H9 (cell line): ENCODE measurements around the gene SMLR1. TPM values are rescaled to one million over a fixed set of nuclear protein-coding genes. Genes with fewer than 3 reads are reported as not detected.

Experiments
- DNase-seq: peaks from one replicate; pipeline ENCODE4 v3.0.0-alpha.2; 2017
- H2AFZ ChIP-seq: one replicate; pipeline ENCODE4 v1.6.1; 2013; ENCODE audit warnings: mild to moderate bottlenecking, low read length, control low read depth, moderate library complexity
- H2AK5ac ChIP-seq: 2 replicates; pipeline ENCODE4 v1.6.1; 2013; ENCODE audit warnings: low read length, control low read depth, mixed read lengths; ENCODE audit not compliant: insufficient read length
- H2BK120ac ChIP-seq: one replicate; pipeline ENCODE4 v1.6.1; 2013; ENCODE audit warnings: low read depth, mild to moderate bottlenecking, low read length, control low read depth, inconsistent platforms; ENCODE audit not compliant: poor library complexity, severe bottlenecking
- H2BK12ac ChIP-seq: 2 replicates; pipeline ENCODE4 v1.6.1; 2013; ENCODE audit warnings: low read length, control low read depth, mixed read lengths, low read depth; ENCODE audit not compliant: insufficient read length
- H2BK15ac ChIP-seq: 2 replicates; pipeline ENCODE4 v1.6.1; 2013; ENCODE audit warnings: low read depth, low read length, control low read depth
- H2BK20ac ChIP-seq: one replicate; pipeline ENCODE4 v1.6.1; 2013; ENCODE audit warnings: low read depth, mild to moderate bottlenecking, low read length, control low read depth, inconsistent platforms; ENCODE audit not compliant: poor library complexity, severe bottlenecking
- H2BK5ac ChIP-seq: 2 replicates; pipeline ENCODE4 v1.6.1; 2013; ENCODE audit warnings: low read length, control low read depth, mixed read lengths; ENCODE audit not compliant: insufficient read length
- H3K14ac ChIP-seq: 2 replicates; pipeline ENCODE4 v1.6.1; 2013; ENCODE audit warnings: low read length, control low read depth; ENCODE audit not compliant: insufficient read depth
- H3K18ac ChIP-seq: 2 replicates; pipeline ENCODE4 v1.6.1; 2013; ENCODE audit warnings: low read depth, mild to moderate bottlenecking, mixed read lengths, low read length, control low read depth; ENCODE audit not compliant: insufficient read length
- H3K23ac ChIP-seq: 2 replicates; pipeline ENCODE4 v1.6.1; 2013; ENCODE audit warnings: low read length, control low read depth, mixed read lengths, low read depth; ENCODE audit not compliant: insufficient read length
- H3K23me2 ChIP-seq: 2 replicates; pipeline ENCODE4 v1.6.1; 2013; ENCODE audit warnings: low read depth, mild to moderate bottlenecking, mixed read lengths, low read length, control low read depth; ENCODE audit not compliant: insufficient read length, poor library complexity, severe bottlenecking
- H3K27ac ChIP-seq: 2 replicates; pipeline ENCODE4 v1.5.1; 2013; ENCODE audit warnings: low read length, control low read depth, mixed read lengths, low read depth; ENCODE audit not compliant: insufficient read length
- H3K27me3 ChIP-seq: 2 replicates; pipeline ENCODE4 v1.6.1; 2013; ENCODE audit warnings: low read length, control low read depth, inconsistent platforms; ENCODE audit not compliant: insufficient read depth
- H3K4ac ChIP-seq: 2 replicates; pipeline ENCODE4 v1.6.1; 2013; ENCODE audit warnings: low read depth, mild to moderate bottlenecking, control low read depth, inconsistent platforms, low read length, moderate library complexity
- H3K4me1 ChIP-seq: 2 replicates; pipeline ENCODE4 v1.6.1; 2013; ENCODE audit warnings: low read length, control low read depth, inconsistent platforms; ENCODE audit not compliant: insufficient read depth
- H3K4me2 ChIP-seq: 2 replicates; pipeline ENCODE4 v1.6.1; 2013; ENCODE audit warnings: low read length, control low read depth, mixed read lengths; ENCODE audit not compliant: insufficient read length, insufficient read depth
- H3K56ac ChIP-seq: 2 replicates; pipeline ENCODE4 v1.6.1; 2013; ENCODE audit warnings: low read depth, mild to moderate bottlenecking, mixed read lengths, low read length, control low read depth; ENCODE audit not compliant: insufficient read length
- H3K79me1 ChIP-seq: 2 replicates; pipeline ENCODE4 v1.6.1; 2013; ENCODE audit warnings: low read depth, mild to moderate bottlenecking, moderate library complexity, low read length, control low read depth, inconsistent platforms; ENCODE audit not compliant: insufficient read depth, poor library complexity, severe bottlenecking
- H3K79me2 ChIP-seq: 2 replicates; pipeline ENCODE4 v1.6.1; 2013; ENCODE audit warnings: low read length, control low read depth, inconsistent platforms; ENCODE audit not compliant: insufficient read depth
- H3K9ac ChIP-seq: 2 replicates; pipeline ENCODE4 v1.6.1; 2013; ENCODE audit warnings: low read length, control low read depth, mixed read lengths; ENCODE audit not compliant: insufficient read length; ENCODE audit errors: extremely low read depth
- H3K9me3 ChIP-seq: one replicate; pipeline ENCODE4 v1.6.1; 2013; ENCODE audit warnings: low read depth, low read length, inconsistent platforms; ENCODE audit not compliant: control insufficient read depth
- H3T11ph ChIP-seq: one replicate; pipeline ENCODE4 v1.6.1; 2013; ENCODE audit warnings: mild to moderate bottlenecking, low read length, control low read depth, inconsistent platforms
- H4K20me1 ChIP-seq: one replicate; pipeline ENCODE4 v1.6.1; 2013; ENCODE audit not compliant: control insufficient read depth, insufficient read length, insufficient read depth
- H4K5ac ChIP-seq: 2 replicates; pipeline ENCODE4 v1.6.1; 2013; ENCODE audit warnings: low read depth, mild to moderate bottlenecking, mixed read lengths, low read length, control low read depth; ENCODE audit not compliant: insufficient read length
- H4K8ac ChIP-seq: replicated peaks from 2 replicates; pipeline ENCODE4 v1.6.1; 2013; ENCODE audit warnings: low read length, control low read depth, mixed read lengths, low read depth; ENCODE audit not compliant: insufficient read length
- H4K91ac ChIP-seq: 2 replicates; pipeline ENCODE4 v1.6.1; 2013; ENCODE audit warnings: low read depth, mild to moderate bottlenecking, moderate library complexity, mixed read lengths, low read length, control low read depth; ENCODE audit not compliant: insufficient read length
- H3K27ac Mint-ChIP-seq, 3 experiments: 2 replicates in 2 of 3; 3 replicates in 1 of 3; pipeline ENCODE4 v1.8.0; 2020 to 2021; ENCODE audit warnings: mixed read lengths in 3 of 3, mild to moderate bottlenecking in 1 of 3, moderate library complexity in 1 of 3
- H3K27me3 Mint-ChIP-seq: 2 replicates; pipeline ENCODE4 v1.8.0; 2021; ENCODE audit warnings: low read depth, mild to moderate bottlenecking, moderate library complexity, mixed read lengths
- H3K36me3 Mint-ChIP-seq, 3 experiments: 2 replicates in 2 of 3; 3 replicates in 1 of 3; pipeline ENCODE4 v1.8.0; 2020 to 2021; ENCODE audit warnings: low read depth in 3 of 3, mixed read lengths in 3 of 3; ENCODE audit not compliant: insufficient read depth in 1 of 3
- H3K4me1 Mint-ChIP-seq, 2 experiments: 2 replicates each; pipeline ENCODE4 v1.8.0; 2020; ENCODE audit warnings: mixed read lengths in 2 of 2
- H3K4me3 Mint-ChIP-seq, 2 experiments: 2 replicates in 1 of 2; 3 replicates in 1 of 2; pipeline ENCODE4 v1.8.0; 2020 to 2021; ENCODE audit warnings: mild to moderate bottlenecking in 2 of 2, mixed read lengths in 2 of 2, moderate library complexity in 1 of 2
- H3K9me3 Mint-ChIP-seq, 2 experiments: 2 replicates in 1 of 2; 3 replicates in 1 of 2; pipeline ENCODE4 v1.8.0; 2020; ENCODE audit warnings: mild to moderate bottlenecking in 2 of 2, mixed read lengths in 2 of 2, moderate library complexity in 1 of 2
- WGBS: extraction: QIAGEN DNeasy Blood & Tissue Kit; methylation state at CpG from one replicate; pipeline ENCODE4 v1.1.7; 2013; ENCODE audit warnings: missing lambda C conversion rate, low lambda C conversion rate, mixed read lengths; ENCODE audit not compliant: insufficient read length; ENCODE audit errors: extremely low coverage; 5-methylcytosine and 5-hydroxymethylcytosine counted together
- total RNA-seq: library from RNA; stranded (reverse); gene quantifications from 2 replicates; pipeline ENCODE4 v1.2.1, GENCODE V29; 2021
- TF ChIP-seq, protein P1 (sequence below): fragments of 200-600 bp; sonication (generic); conservative IDR thresholded peaks from 3 replicates; pipeline ENCODE4 v1.8.0; 2021; ENCODE audit warnings: antibody characterized with exemption, mild to moderate bottlenecking

SMLR1 gene
- total RNA-seq, 1 experiment from 2014 or later = not detected

- H3K23ac ChIP-seq = no peak overlapping the region
- H2BK12ac ChIP-seq = no peak overlapping the region
- no peak overlapping the region for H2AK5ac ChIP-seq
- no peaks in the 10 kb centered on the region for H4K20me1 ChIP-seq
- Mint-ChIP-seq H3K27ac (peak overlapping the region in 2 of 3 experiments; percentile 5 to 47; a peak in 3 of 7 replicates), H3K36me3 (peaks cover 0 to 5% (median 0%) of the 10 kb centered on the region in 3 experiments; a peak in 4 of 7 replicates), H3K9me3 (no peaks in the 10 kb centered on the region; a peak in 1 of 5 replicates), H3K4me1 (peaks cover 40 to 44% of the 10 kb centered on the region in 2 experiments), H3K4me3 (no peak overlapping the region), H3K27me3 (no peaks in the 10 kb centered on the region)
- no peak overlapping the region for H3K4ac ChIP-seq
- no peak overlapping the region for H2BK120ac ChIP-seq
- no peak overlapping the region for H4K8ac ChIP-seq
- no peaks in the 10 kb centered on the region for H3K23me2 ChIP-seq
- H3K4me2 ChIP-seq = no peak overlapping the region
- no peak overlapping the region for H2AFZ ChIP-seq
- no peaks in the 10 kb centered on the region for H3K27me3 ChIP-seq
- WGBS = no CpG with 5 or more reads among the region's 5 CpGs
- H4K91ac ChIP-seq = no peak overlapping the region
- no peak overlapping the region for H2BK20ac ChIP-seq
- no peak overlapping the region for H4K5ac ChIP-seq
- H2BK15ac ChIP-seq = no peak overlapping the region
- no peak overlapping the region for H3T11ph ChIP-seq
- H3K18ac ChIP-seq = no peak overlapping the region
- TF ChIP-seq, protein P1, sequence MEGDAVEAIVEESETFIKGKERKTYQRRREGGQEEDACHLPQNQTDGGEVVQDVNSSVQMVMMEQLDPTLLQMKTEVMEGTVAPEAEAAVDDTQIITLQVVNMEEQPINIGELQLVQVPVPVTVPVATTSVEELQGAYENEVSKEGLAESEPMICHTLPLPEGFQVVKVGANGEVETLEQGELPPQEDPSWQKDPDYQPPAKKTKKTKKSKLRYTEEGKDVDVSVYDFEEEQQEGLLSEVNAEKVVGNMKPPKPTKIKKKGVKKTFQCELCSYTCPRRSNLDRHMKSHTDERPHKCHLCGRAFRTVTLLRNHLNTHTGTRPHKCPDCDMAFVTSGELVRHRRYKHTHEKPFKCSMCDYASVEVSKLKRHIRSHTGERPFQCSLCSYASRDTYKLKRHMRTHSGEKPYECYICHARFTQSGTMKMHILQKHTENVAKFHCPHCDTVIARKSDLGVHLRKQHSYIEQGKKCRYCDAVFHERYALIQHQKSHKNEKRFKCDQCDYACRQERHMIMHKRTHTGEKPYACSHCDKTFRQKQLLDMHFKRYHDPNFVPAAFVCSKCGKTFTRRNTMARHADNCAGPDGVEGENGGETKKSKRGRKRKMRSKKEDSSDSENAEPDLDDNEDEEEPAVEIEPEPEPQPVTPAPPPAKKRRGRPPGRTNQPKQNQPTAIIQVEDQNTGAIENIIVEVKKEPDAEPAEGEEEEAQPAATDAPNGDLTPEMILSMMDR = no peak
- no peak overlapping the region for H3K9ac ChIP-seq
- no peaks in the 10 kb centered on the region for H3K79me2 ChIP-seq
- H2BK5ac ChIP-seq = no peak overlapping the region
- H3K27ac ChIP-seq = no peak overlapping the region
- H3K4me1 ChIP-seq = peaks cover 4% of the 10 kb centered on the region
- no peak overlapping the region for H3K56ac ChIP-seq
- no peaks in the 10 kb centered on the region for H3K9me3 ChIP-seq
- no peak for DNase-seq
- H3K79me1 ChIP-seq = no peaks in the 10 kb centered on the region
- no peak overlapping the region for H3K14ac ChIP-seq
These were observed 11.7 kb downstream of the SMLR1 start for GRCh38 chr6:130838951-130839350.
